Keratinocyte (primary cell): ENCODE results near the gene MCM9. TPM values are rescaled to one million over a fixed set of nuclear protein-coding genes. Genes with fewer than 3 reads are reported as not detected.

Experiments used
- DNase-seq: peaks from one replicate; pipeline ENCODE4 v3.0.0-alpha.2; 2011; ENCODE audit warnings: low read depth, missing footprints, low spot score
- FAIRE-seq: peaks from 2 replicates; lab custom pipeline; 2011; peaks lifted over from hg19 to GRCh38; lab: Jason Lieb, UNC
- H2AFZ ChIP-seq: 2 replicates; pipeline ENCODE4 v1.6.0; 2012; ENCODE audit warnings: low read length, control low read depth, inconsistent platforms; ENCODE audit not compliant: control insufficient read depth
- H3K27ac ChIP-seq: 2 replicates; pipeline ENCODE4 v1.5.1; 2011; ENCODE audit warnings: low read length; ENCODE audit not compliant: control insufficient read depth, insufficient read depth
- H3K27me3 ChIP-seq: 3 replicates; pipeline ENCODE4 v1.6.0; 2011; ENCODE audit warnings: low read length; ENCODE audit not compliant: control insufficient read depth, insufficient read depth; ENCODE audit errors: extremely low read depth
- H3K36me3 ChIP-seq, 2 experiments: 2 replicates in 1 of 2; 3 replicates in 1 of 2; pipeline ENCODE4 v1.5.1; 2011; ENCODE audit warnings: low read length in 2 of 2, mild to moderate bottlenecking in 1 of 2; ENCODE audit not compliant: control insufficient read depth in 2 of 2, insufficient read depth in 2 of 2; ENCODE audit errors: extremely low read depth in 1 of 2
- H3K4me1 ChIP-seq: 3 replicates; pipeline ENCODE4 v1.5.1; 2011; ENCODE audit warnings: low read length; ENCODE audit not compliant: control insufficient read depth, insufficient read depth; ENCODE audit errors: extremely low read depth
- H3K4me2 ChIP-seq: 3 replicates; pipeline ENCODE4 v1.6.0; 2011; ENCODE audit warnings: low read depth, low read length; ENCODE audit not compliant: control insufficient read depth, insufficient read depth; ENCODE audit errors: extremely low read depth
- H3K4me3 ChIP-seq, 3 experiments: fragments of 200-600 bp in 1 of 3; sonication (generic) in 1 of 3; 2 replicates in 2 of 3; 3 replicates in 1 of 3; pipeline ENCODE4 v1.5.1; 2011 to 2016; ENCODE audit warnings: low read length in 3 of 3, mild to moderate bottlenecking in 3 of 3, control low read depth in 2 of 3, inconsistent platforms in 1 of 3, low read depth in 1 of 3, mixed read lengths in 1 of 3, mixed run types in 1 of 3, moderate library complexity in 1 of 3; ENCODE audit not compliant: control insufficient read depth in 2 of 3, insufficient read depth in 2 of 3; ENCODE audit errors: extremely low read depth in 1 of 3
- H3K79me2 ChIP-seq: 2 replicates; pipeline ENCODE4 v1.6.0; 2012; ENCODE audit warnings: low read length; ENCODE audit not compliant: control insufficient read depth, insufficient read depth
- H3K9ac ChIP-seq: 3 replicates; pipeline ENCODE4 v1.6.0; 2011; ENCODE audit warnings: low read length; ENCODE audit not compliant: control insufficient read depth, insufficient read depth; ENCODE audit errors: extremely low read depth
- H3K9me1 ChIP-seq: 3 replicates; pipeline ENCODE4 v1.6.0; 2011; ENCODE audit warnings: low read length; ENCODE audit not compliant: control insufficient read depth, insufficient read depth; ENCODE audit errors: extremely low read depth
- H3K9me3 ChIP-seq: 2 replicates; pipeline ENCODE4 v1.5.1; 2012; ENCODE audit warnings: low read depth, low read length; ENCODE audit not compliant: control insufficient read depth
- H4K20me1 ChIP-seq: 3 replicates; pipeline ENCODE4 v1.6.0; 2011; ENCODE audit warnings: low read length; ENCODE audit not compliant: control insufficient read depth, insufficient read depth; ENCODE audit errors: extremely low read depth
- EZH2 ChIP-seq: IDR thresholded peaks from one replicate; pipeline ENCODE4 v1.6.1; 2012; ENCODE audit warnings: inconsistent platforms, mild to moderate bottlenecking, low read length, moderate library complexity
- dilution Hi-C: fragments of 300-500 bp; cut with MboI; formaldehyde crosslinking; loops from one replicate; pipeline ENCODE4 v1.7.0; 2020; ENCODE audit warnings: low sequenced_read_pairs; ENCODE audit not compliant: extremely low pct_ligation_motif_present
- polyA plus RNA-seq, 5 experiments: library from polyadenylated mRNA; depleted of rRNA in 3 of 5; stranded (reverse) in 3 of 5; stranded (forward) in 1 of 5; unstranded in 1 of 5; fragments of >200 nt; gene quantifications; 1 replicate in 1 of 5; 2 replicates in 3 of 5; 3 replicates in 1 of 5; pipeline versions ENCODE4 v1.2.1 to v1.2.3, GENCODE V29; 2011 to 2012; ENCODE audit warnings: missing spikeins in 2 of 5, low read depth in 1 of 5, low replicate concordance in 1 of 5
- TF ChIP-seq, protein P1 (sequence below), 3 experiments: IDR thresholded peaks in 1 of 3; conservative IDR thresholded peaks in 1 of 3; optimal IDR thresholded peaks in 1 of 3; 2 replicates in 2 of 3; 3 replicates in 1 of 3; pipeline versions ENCODE3 to v1.5.1; 2011; ENCODE audit warnings: low read length in 3 of 3, mild to moderate bottlenecking in 3 of 3, moderate library complexity in 2 of 3, control low read depth in 1 of 3, inconsistent platforms in 1 of 3; ENCODE audit not compliant: insufficient read depth in 2 of 3; ENCODE audit errors: extremely low read depth in 1 of 3

MCM9 gene
- polyA plus RNA-seq, 1 donor (not counting 4 experiments of a cell fraction or from before 2014, with no cell fraction given): 3.1 TPM

DNA sequence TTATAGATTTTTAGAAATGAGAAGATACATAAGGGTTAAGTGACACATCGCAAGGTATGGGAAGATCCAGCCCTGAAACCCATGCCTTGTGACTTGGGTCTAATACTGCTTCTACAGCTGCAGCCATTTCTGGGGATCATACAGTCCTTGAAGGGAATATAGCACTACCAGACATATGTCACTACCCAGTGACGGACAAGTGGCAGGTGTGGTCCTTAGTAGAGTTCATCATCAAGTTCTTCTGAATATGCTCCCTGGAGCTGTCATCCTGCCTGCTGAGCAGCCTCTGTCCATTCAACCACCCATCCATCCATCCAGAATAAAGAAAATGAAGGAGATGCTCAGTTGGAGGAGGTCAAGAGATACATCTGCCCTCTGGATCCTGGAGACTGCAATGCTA is 159.6 kb downstream of the MCM9 start:
- Histone ChIP-seq H3K9me1 (no peaks in the 10 kb centered on the region), H3K9me3 (no peaks in the 10 kb centered on the region), H3K27ac (no peak overlapping the region), H4K20me1 (no peaks in the 10 kb centered on the region), H3K36me3 (no peaks in the 10 kb centered on the region), H3K27me3 (no peaks in the 10 kb centered on the region), H3K4me1 (peaks cover 6% of the 10 kb centered on the region), H3K4me3 (no peak overlapping the region), H3K9ac (no peak overlapping the region), H2AFZ (no peak overlapping the region), H3K4me2 (no peak overlapping the region), H3K79me2 (no peaks in the 10 kb centered on the region)
- TF ChIP-seq, protein P1, sequence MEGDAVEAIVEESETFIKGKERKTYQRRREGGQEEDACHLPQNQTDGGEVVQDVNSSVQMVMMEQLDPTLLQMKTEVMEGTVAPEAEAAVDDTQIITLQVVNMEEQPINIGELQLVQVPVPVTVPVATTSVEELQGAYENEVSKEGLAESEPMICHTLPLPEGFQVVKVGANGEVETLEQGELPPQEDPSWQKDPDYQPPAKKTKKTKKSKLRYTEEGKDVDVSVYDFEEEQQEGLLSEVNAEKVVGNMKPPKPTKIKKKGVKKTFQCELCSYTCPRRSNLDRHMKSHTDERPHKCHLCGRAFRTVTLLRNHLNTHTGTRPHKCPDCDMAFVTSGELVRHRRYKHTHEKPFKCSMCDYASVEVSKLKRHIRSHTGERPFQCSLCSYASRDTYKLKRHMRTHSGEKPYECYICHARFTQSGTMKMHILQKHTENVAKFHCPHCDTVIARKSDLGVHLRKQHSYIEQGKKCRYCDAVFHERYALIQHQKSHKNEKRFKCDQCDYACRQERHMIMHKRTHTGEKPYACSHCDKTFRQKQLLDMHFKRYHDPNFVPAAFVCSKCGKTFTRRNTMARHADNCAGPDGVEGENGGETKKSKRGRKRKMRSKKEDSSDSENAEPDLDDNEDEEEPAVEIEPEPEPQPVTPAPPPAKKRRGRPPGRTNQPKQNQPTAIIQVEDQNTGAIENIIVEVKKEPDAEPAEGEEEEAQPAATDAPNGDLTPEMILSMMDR (optimal IDR thresholded peaks at IDR 0.05 in 1 of 3, IDR thresholded peaks at IDR 0.05 in 1 of 3, conservative IDR thresholded peaks at IDR 0.05 in 1 of 3; ENCODE audit: extremely low read depth in 1 of 3, insufficient read depth in 2 of 3, low read length in 3 of 3): no peak
- TF ChIP-seq EZH2: no peak
- dilution Hi-C loops: no loop called here
- FAIRE-seq: no peak
- no peak for DNase-seq

DNA sequence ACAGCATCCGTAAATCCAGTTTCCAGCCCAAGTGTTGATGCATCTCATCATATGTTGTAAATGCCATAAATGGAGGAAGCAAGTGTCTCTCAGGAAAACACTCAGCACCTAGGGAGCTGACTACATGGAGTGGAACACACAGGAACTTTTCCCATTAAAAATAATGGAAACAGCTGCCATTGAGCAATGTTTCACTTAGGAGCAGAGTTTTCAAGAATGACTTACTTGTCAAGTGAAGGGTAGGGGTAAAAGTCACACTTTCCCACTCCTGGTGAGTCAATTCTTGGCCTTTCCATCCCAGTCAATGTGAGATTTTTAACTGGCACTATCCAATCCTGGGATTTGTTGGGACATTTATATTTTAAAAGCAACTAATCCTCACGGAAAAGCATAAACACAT is 160.4 kb downstream of the MCM9 start:
- H3K4me1 ChIP-seq: peaks cover 6% of the 10 kb centered on the region
- TF ChIP-seq, protein P1 (optimal IDR thresholded peaks at IDR 0.05 in 1 of 3, IDR thresholded peaks at IDR 0.05 in 1 of 3, conservative IDR thresholded peaks at IDR 0.05 in 1 of 3; ENCODE audit: extremely low read depth in 1 of 3, insufficient read depth in 2 of 3, low read length in 3 of 3): no peak
- TF ChIP-seq EZH2: no peak
- no peak for FAIRE-seq

More for the DNA sequence above, 160.4 kb downstream of the MCM9 start:
- no peak overlapping the region for H3K4me2 ChIP-seq
- dilution Hi-C loops: no loop called here
- no peaks in the 10 kb centered on the region for H4K20me1 ChIP-seq
- H3K9ac ChIP-seq: no peak overlapping the region
- no peaks in the 10 kb centered on the region for H3K9me1 ChIP-seq
- H3K4me3 ChIP-seq: no peak overlapping the region
- no peaks in the 10 kb centered on the region for H3K79me2 ChIP-seq
- no peak overlapping the region for H2AFZ ChIP-seq
- no peaks in the 10 kb centered on the region for H3K9me3 ChIP-seq
- H3K27me3 ChIP-seq: no peaks in the 10 kb centered on the region
- H3K27ac ChIP-seq: no peak overlapping the region
- DNase-seq: no peak
- H3K36me3 ChIP-seq: no peaks in the 10 kb centered on the region
